H1 (cell line): ENCODE results near the gene HOXC11. TPM values are rescaled to one million over a fixed set of nuclear protein-coding genes. Genes with fewer than 3 reads are reported as not detected.

Source experiments
- CTCF ChIA-PET: fragments of 300-600 bp; sonication (Branson Sonifier 250); formaldehyde crosslinking; loops from one replicate; lab custom pipeline; 2021; ENCODE audit not compliant: partially characterized antibody; lab: Charles Lee
- POLR2A ChIA-PET: fragments of 300-600 bp; sonication (Branson Sonifier 250); formaldehyde crosslinking; loops from one replicate; lab custom pipeline; 2021; ENCODE audit warnings: inconsistent platforms; ENCODE audit not compliant: partially characterized antibody; lab: Charles Lee
- DNase-seq, 2 experiments: peaks; one replicate each; pipeline versions ENCODE4 v3.0.0 to v3.0.0-alpha.2; 2010 to 2022; ENCODE audit warnings: low spot score in 2 of 2, low read depth in 1 of 2, mixed read lengths in 1 of 2
- FAIRE-seq: peaks from 2 replicates; lab custom pipeline; 2011; peaks lifted over from hg19 to GRCh38; lab: Jason Lieb, UNC
- H2AFZ ChIP-seq: 2 replicates; pipeline ENCODE4 v1.8.1; 2012; ENCODE audit warnings: low read length, inconsistent platforms
- H2AK5ac ChIP-seq: 2 replicates; pipeline ENCODE4 v1.6.1; 2013; ENCODE audit warnings: low read depth, low read length
- H2BK120ac ChIP-seq: replicated peaks from 2 replicates; pipeline ENCODE3; 2013; ENCODE audit warnings: low read depth, low read length, inconsistent platforms
- H2BK12ac ChIP-seq: 2 replicates; pipeline ENCODE4 v1.6.1; 2013; ENCODE audit warnings: low read depth, low read length
- H2BK15ac ChIP-seq: 2 replicates; pipeline ENCODE4 v1.6.1; 2013; ENCODE audit warnings: low read length
- H2BK20ac ChIP-seq: 2 replicates; pipeline ENCODE4 v1.6.1; 2013; ENCODE audit warnings: low read length
- H2BK5ac ChIP-seq: 2 replicates; pipeline ENCODE4 v1.6.1; 2013; ENCODE audit warnings: low read depth, low read length
- H3K14ac ChIP-seq: 2 replicates; pipeline ENCODE4 v1.6.1; 2013; ENCODE audit warnings: inconsistent platforms; ENCODE audit not compliant: insufficient read length
- H3K18ac ChIP-seq: 2 replicates; pipeline ENCODE4 v1.6.1; 2013; ENCODE audit warnings: low read length; ENCODE audit errors: extremely low read depth
- H3K23ac ChIP-seq: 2 replicates; pipeline ENCODE4 v1.6.1; 2013; ENCODE audit warnings: inconsistent platforms; ENCODE audit not compliant: insufficient read length
- H3K23me2 ChIP-seq: 2 replicates; pipeline ENCODE4 v1.6.1; 2013; ENCODE audit warnings: low read depth, low read length
- H3K27ac ChIP-seq: 2 replicates; pipeline ENCODE4 v1.6.1; 2011; ENCODE audit warnings: low read depth, low read length, inconsistent platforms
- H3K27me3 ChIP-seq, 4 experiments: replicated peaks in 1 of 4; 1 replicate in 1 of 4; 2 replicates in 3 of 4; pipeline versions ENCODE4 v1.6.1 to v1.8.1; 2011 to 2013; ENCODE audit warnings: low read length in 3 of 4, mild to moderate bottlenecking in 3 of 4, inconsistent platforms in 2 of 4, mixed read lengths in 2 of 4, moderate library complexity in 1 of 4; ENCODE audit not compliant: control insufficient read depth in 3 of 4, insufficient read depth in 3 of 4; ENCODE audit errors: extremely low read depth in 1 of 4
- H3K36me3 ChIP-seq, 4 experiments: 2 replicates each; pipeline versions ENCODE4 v1.6.1 to v1.8.1; 2011 to 2013; ENCODE audit warnings: mild to moderate bottlenecking in 4 of 4, low read length in 3 of 4, moderate library complexity in 2 of 4, control low read depth in 1 of 4, inconsistent platforms in 1 of 4; ENCODE audit not compliant: insufficient read depth in 4 of 4, control insufficient read depth in 2 of 4
- H3K4ac ChIP-seq: replicated peaks from 2 replicates; pipeline ENCODE3; 2013; ENCODE audit warnings: low read length, low read depth, mixed read lengths, inconsistent platforms; ENCODE audit not compliant: insufficient read length
- H3K4me1 ChIP-seq, 4 experiments: replicated peaks in 1 of 4; 1 replicate in 1 of 4; 2 replicates in 3 of 4; pipeline versions ENCODE4 v1.6.1 to v1.8.1; 2011 to 2013; ENCODE audit warnings: low read length in 3 of 4, inconsistent platforms in 2 of 4, mixed read lengths in 1 of 4; ENCODE audit not compliant: insufficient read depth in 4 of 4, control insufficient read depth in 3 of 4
- H3K4me2 ChIP-seq, 2 experiments: 2 replicates each; pipeline versions ENCODE4 v1.6.1 to v1.8.1; 2011 to 2013; ENCODE audit warnings: low read depth in 2 of 2, low read length in 2 of 2, control low read depth in 1 of 2, inconsistent platforms in 1 of 2, mild to moderate bottlenecking in 1 of 2; ENCODE audit not compliant: insufficient read depth in 1 of 2
- H3K4me3 ChIP-seq, 4 experiments: fragments of 200-600, 300-600 bp in 1 of 4; sonication (generic), shearing (Covaris generic), sonication (Bioruptor Twin) in 1 of 4; 2 replicates each; pipeline versions ENCODE4 v1.5.1 to v1.8.1; 2011 to 2016; ENCODE audit warnings: low read length in 4 of 4, low read depth in 3 of 4, control low read depth in 2 of 4, inconsistent platforms in 2 of 4, mild to moderate bottlenecking in 2 of 4, mixed read lengths in 1 of 4, moderate library complexity in 1 of 4; ENCODE audit not compliant: insufficient read depth in 2 of 4; ENCODE audit errors: extremely low read depth in 1 of 4
- H3K56ac ChIP-seq: replicated peaks from 2 replicates; pipeline ENCODE3; 2013; ENCODE audit warnings: low read depth, mild to moderate bottlenecking, mixed read lengths, low read length, inconsistent platforms; ENCODE audit not compliant: insufficient read length
- H3K79me1 ChIP-seq: 2 replicates; pipeline ENCODE4 v1.6.1; 2013; ENCODE audit warnings: low read depth, low read length, control low read depth
- H3K79me2 ChIP-seq, 2 experiments: 2 replicates each; pipeline versions ENCODE4 v1.6.1 to v1.8.1; 2012 to 2013; ENCODE audit warnings: low read length in 2 of 2, mild to moderate bottlenecking in 2 of 2, inconsistent platforms in 1 of 2; ENCODE audit not compliant: insufficient read depth in 2 of 2, control insufficient read depth in 1 of 2
- H3K9ac ChIP-seq, 4 experiments: replicated peaks in 1 of 4; 1 replicate in 1 of 4; 2 replicates in 3 of 4; pipeline versions ENCODE4 v1.6.1 to v1.8.1; 2011 to 2013; ENCODE audit warnings: low read depth in 3 of 4, low read length in 3 of 4, control low read depth in 2 of 4, mild to moderate bottlenecking in 2 of 4, moderate library complexity in 2 of 4, inconsistent platforms in 1 of 4; ENCODE audit errors: extremely low read depth in 1 of 4
- H3K9me3 ChIP-seq, 2 experiments: 2 replicates each; pipeline versions ENCODE4 v1.6.1 to v1.8.1; 2012 to 2013; ENCODE audit warnings: mild to moderate bottlenecking in 2 of 2, moderate library complexity in 2 of 2, control low read depth in 1 of 2, inconsistent platforms in 1 of 2, low read depth in 1 of 2, low read length in 1 of 2, mixed read lengths in 1 of 2; ENCODE audit not compliant: insufficient read depth in 2 of 2
- H4K20me1 ChIP-seq, 2 experiments: replicated peaks in 1 of 2; 2 replicates each; pipeline versions ENCODE3 to v1.8.1; 2011 to 2013; ENCODE audit warnings: inconsistent platforms in 2 of 2, low read length in 2 of 2, mild to moderate bottlenecking in 1 of 2; ENCODE audit not compliant: insufficient read depth in 2 of 2, control insufficient read depth in 1 of 2
- H4K5ac ChIP-seq: 2 replicates; pipeline ENCODE4 v1.6.1; 2013; ENCODE audit warnings: low read length, low read depth, mixed read lengths, inconsistent platforms; ENCODE audit not compliant: insufficient read length
- H4K8ac ChIP-seq: 2 replicates; pipeline ENCODE4 v1.8.0; 2013; ENCODE audit warnings: mild to moderate bottlenecking, moderate library complexity, low read length, inconsistent platforms; ENCODE audit not compliant: insufficient read depth; ENCODE audit errors: extremely low read depth
- H4K91ac ChIP-seq: replicated peaks from 2 replicates; pipeline ENCODE3; 2013; ENCODE audit warnings: low read length, mixed read lengths, inconsistent platforms; ENCODE audit not compliant: insufficient read length
- CBX8 ChIP-seq: fragments of 300-800, 300-1000 bp; sonication (generic); IDR thresholded peaks from 2 replicates; pipeline ENCODE4 v1.7.1; 2016; ENCODE audit warnings: low read depth, low read length, borderline replicate concordance
- GABPA ChIP-seq: IDR thresholded peaks from 2 replicates; pipeline ENCODE4 v1.6.1; 2011; ENCODE audit warnings: mild to moderate bottlenecking, low read length, moderate library complexity, borderline replicate concordance; ENCODE audit not compliant: insufficient read depth
- HDAC2 ChIP-seq, 2 experiments: fragments of 300-600 bp in 1 of 2; sonication (generic) in 1 of 2; IDR thresholded peaks; 2 replicates each; pipeline ENCODE4 v1.6.1; 2011 to 2012; ENCODE audit warnings: low read depth in 2 of 2, low read length in 2 of 2, mild to moderate bottlenecking in 2 of 2, moderate library complexity in 2 of 2, borderline replicate concordance in 1 of 2, inconsistent platforms in 1 of 2
- JUN ChIP-seq: IDR thresholded peaks from 2 replicates; pipeline ENCODE4 v1.6.1; 2011; ENCODE audit warnings: low read depth, mild to moderate bottlenecking, improper control_type of control experiment, low read length
- KDM5A ChIP-seq: fragments of 200-600 bp; IDR thresholded peaks from 2 replicates; pipeline ENCODE4 v1.7.1; 2012; ENCODE audit warnings: mild to moderate bottlenecking, low read length, inconsistent platforms, mixed read lengths
- POU5F1 ChIP-seq: IDR thresholded peaks from 2 replicates; pipeline ENCODE4 v1.6.1; 2011; ENCODE audit warnings: low read depth, mild to moderate bottlenecking, low read length, moderate library complexity
- RNF2 ChIP-seq: fragments of 200-900, 300-1000 bp; sonication (generic); IDR thresholded peaks from 2 replicates; pipeline ENCODE4 v1.7.1; 2016; ENCODE audit warnings: borderline replicate concordance, low read depth, mild to moderate bottlenecking, antibody characterized with exemption, low read length; ENCODE audit not compliant: poor library complexity, severe bottlenecking; ENCODE audit errors: missing control alignments
- SIN3A ChIP-seq, 2 experiments: IDR thresholded peaks in 1 of 2; conservative IDR thresholded peaks in 1 of 2; 2 replicates each; pipeline ENCODE4 v1.6.1; 2011 to 2012; ENCODE audit warnings: low read length in 2 of 2, improper control_type of control experiment in 1 of 2, low read depth in 1 of 2, mild to moderate bottlenecking in 1 of 2
- SP1 ChIP-seq: IDR thresholded peaks from 2 replicates; pipeline ENCODE4 v1.6.1; 2011; ENCODE audit warnings: low read depth, low read length
- TEAD4 ChIP-seq: IDR thresholded peaks from 2 replicates; pipeline ENCODE4 v1.6.1; 2012; ENCODE audit warnings: low read depth, low read length, inconsistent platforms, mixed read lengths
- WGBS, 2 experiments: shearing (Covaris generic) in 1 of 2; methylation state at CpG; one replicate each; pipeline versions ENCODE4 v1.1.6 to v1.1.7; 2013 to 2015; ENCODE audit warnings: low lambda C conversion rate in 2 of 2, mixed read lengths in 2 of 2, inconsistent platforms in 1 of 2, low coverage in 1 of 2, missing lambda C conversion rate in 1 of 2; ENCODE audit not compliant: insufficient replicate concordance in 2 of 2, insufficient coverage in 1 of 2, insufficient read length in 1 of 2; ENCODE audit errors: extremely low coverage in 1 of 2, missing lambda C conversion rate in 1 of 2; 5-methylcytosine and 5-hydroxymethylcytosine counted together
- polyA plus RNA-seq, 7 experiments: library from polyadenylated mRNA; depleted of rRNA in 3 of 7; stranded (reverse) in 5 of 7; unstranded in 2 of 7; fragments of >200 nt in 5 of 7; fragments of 200-250 nt in 2 of 7; gene quantifications; 1 replicate in 5 of 7; 2 replicates in 1 of 7; 4 replicates in 1 of 7; pipeline versions ENCODE4 v1.2.1 to v1.2.3, GENCODE V29; 2011 to 2013; ENCODE audit warnings: missing spikeins in 2 of 7, mixed read lengths in 2 of 7
- total RNA-seq: library from RNA; stranded (reverse); fragmentation: NEBNext Ultra II Directional; extraction: Animal tissue kit (Norgen Biotek cat#: 25700); gene quantifications from 2 replicates; pipeline ENCODE4 v1.2.1, GENCODE V29; 2021

The HOXC11 gene
- total and polyA plus RNA-seq, 2 of the 8 experiments (the other 6 are each of a cell fraction or from before 2014, with no cell fraction given) = not detected

DNA sequence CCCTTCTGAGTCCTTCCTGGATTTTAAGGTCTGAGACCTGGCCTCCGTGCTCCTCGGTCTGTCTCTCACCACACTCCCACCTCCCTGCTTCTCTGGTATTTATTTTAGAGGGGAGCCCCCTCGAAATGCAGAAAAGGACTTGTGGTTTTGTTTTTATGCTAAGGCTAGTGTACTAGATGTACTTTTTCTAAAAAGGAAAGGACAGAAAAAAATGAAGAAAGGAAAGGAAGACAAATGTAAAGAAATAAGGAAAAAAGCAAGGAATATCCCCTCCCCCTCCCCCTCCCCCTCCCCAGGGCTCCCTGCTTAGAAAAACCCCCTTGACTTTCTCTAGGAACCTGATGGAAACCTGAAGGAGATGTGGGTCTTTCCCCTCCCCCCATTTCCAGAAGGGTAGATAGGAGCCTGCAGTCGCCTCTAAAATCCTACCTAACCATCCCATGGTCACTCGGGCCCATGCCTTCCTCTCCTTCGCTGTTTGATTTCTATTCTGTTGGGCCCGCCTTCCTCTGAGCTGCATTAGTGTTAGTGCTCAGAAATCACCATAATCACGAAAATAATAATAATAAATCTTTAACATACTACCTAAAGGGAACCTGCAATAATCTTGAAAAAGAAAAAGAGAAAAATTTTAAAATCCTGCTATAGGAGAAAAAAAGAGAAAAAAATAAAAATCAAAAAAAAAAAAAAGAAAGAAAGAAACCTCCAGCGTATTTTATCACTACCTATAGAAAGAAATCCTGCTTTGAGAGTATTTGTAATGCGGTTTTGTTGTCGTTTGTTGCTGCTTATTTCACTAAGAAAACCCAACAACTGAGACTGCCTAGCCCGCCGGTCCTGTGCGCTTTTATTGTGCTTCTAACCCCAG, 39.0 kb downstream of the HOXC11 start:
- Histone ChIP-seq H3K9me3 (no peaks in the 10 kb centered on the region), H3K9ac (no peak overlapping the region), H3K36me3 (no peaks in the 10 kb centered on the region), H3K4me1 (peaks cover 0 to 4% (median 0%) of the 10 kb centered on the region in 4 experiments; a peak in 3 of 7 replicates), H3K4ac (no peak overlapping the region), H4K8ac (no peak overlapping the region), H2BK12ac (no peak overlapping the region), H3K79me2 (no peaks in the 10 kb centered on the region), H3K79me1 (no peaks in the 10 kb centered on the region), H3K18ac (no peak overlapping the region), H2BK20ac (no peak overlapping the region), H3K14ac (no peak overlapping the region), H3K56ac (no peak overlapping the region), H3K27ac (no peak overlapping the region), H3K23me2 (no peaks in the 10 kb centered on the region), H3K4me3 (no peak overlapping the region), H2AK5ac (no peak overlapping the region), H2BK120ac (no peak overlapping the region), H4K91ac (no peak overlapping the region), H4K5ac (no peak overlapping the region), H3K23ac (no peak overlapping the region), H3K27me3 (peaks cover 96 to 100% (median 99%) of the 10 kb centered on the region in 4 experiments), H2BK15ac (no peak overlapping the region), H2AFZ (no peak overlapping the region), H3K4me2 (no peak overlapping the region; a peak in 1 of 4 replicates), H2BK5ac (no peak overlapping the region), H4K20me1 (peaks cover 4 to 48% of the 10 kb centered on the region in 2 experiments)
- DNase-seq = no peak
- 23% methylated on average over 13 of the region's 14 CpGs; no CpG with 5 or more reads in 1 of the 2 experiments for WGBS, 2 experiments
- POLR2A ChIA-PET = no interaction called here
- CTCF ChIA-PET = interaction anchor here (0.8 to 9.7 kb wide), 10 partner anchors 8 to 196 kb away, joined by 3 to 172 read pairs (median 6); partner anchors contain the start of genes HOXC5 and HOXC6
- no peak for FAIRE-seq
- 0 out of 2 replicates have a peak, but pooled peaks have one; percentile 45 for TF ChIP-seq SP1
- no peak for TF ChIP-seq RNF2
- no peak for TF ChIP-seq POU5F1
- TF ChIP-seq SIN3A (conservative IDR thresholded peaks at IDR 0.05 in 1 of 2, IDR thresholded peaks at IDR 0.05 in 1 of 2; ENCODE audit: low read depth in 1 of 2, low read length in 2 of 2) = no peak
- no peak for TF ChIP-seq TEAD4
- no peak for TF ChIP-seq GABPA
- no peak for TF ChIP-seq JUN
- 0 out of 2 replicates have a peak, but pooled peaks have one; percentile 44 for TF ChIP-seq CBX8
- TF ChIP-seq HDAC2 (IDR thresholded peaks at IDR 0.05; ENCODE audit: borderline replicate concordance in 1 of 2, low read depth in 2 of 2, low read length in 2 of 2) = no peak
- TF ChIP-seq KDM5A = no peak
